SIG-M5 treated with dmso at 0.1 percent for 504 hours (cell line): ENCODE data around the gene TP53TG3C.
"Not testable (repeated sequence)": the region's sequence is repeated elsewhere in the genome, so short reads cannot be mapped to it uniquely, and the experiment has no call there.

Experiments used
- DNase-seq: peaks from one replicate; lab custom pipeline; 2025; ENCODE audit not compliant: unreplicated experiment; lab: John Stamatoyannopoulos, UW

Gene TP53TG3C

GRCh38 chr16:33193926-33194325, at the start of gene TP53TG3C:
TSS of gene TP53TG3C (plus strand) at chr16:33194226. CDS start at chr16:33194294, 68 bp downstream.
- not testable (repeated sequence) for DNase-seq
